Stomach (tissue), 9 donors: ENCODE measurements around the gene ATXN7L3. TPM values are rescaled to one million over a fixed set of nuclear protein-coding genes. Genes with fewer than 3 reads are reported as not detected.
A peak's percentile ranks its signal among the peaks of the same experiment; 100 is the strongest.

Experiments
- DNase-seq, 2 donors: peaks; one replicate each; pipeline versions ENCODE4 v3.0.0 to v3.0.0-alpha.2; 2013 to 2019
- H3K27ac ChIP-seq, 5 donors: fragments of 200-600 bp in 4 of 5; sonication (generic) in 4 of 5; one replicate each; pipeline ENCODE4 v1.5.1; 2013 to 2019; ENCODE audit warnings: mild to moderate bottlenecking in 1 of 5, moderate library complexity in 1 of 5
- H3K27me3 ChIP-seq, 3 donors: fragments of 200-600 bp; sonication (generic); one replicate each; pipeline ENCODE4 v1.5.1; 2017 to 2019; ENCODE audit warnings: mixed run types in 1 of 3
- H3K36me3 ChIP-seq, 4 donors: fragments of 200-600 bp; sonication (generic); 1 replicate in 3 of 4; 2 replicates in 1 of 4; pipeline ENCODE4 v1.5.1; 2016 to 2019
- H3K4me1 ChIP-seq, 4 donors: fragments of 200-600 bp; sonication (generic); one replicate each; pipeline ENCODE4 v1.5.1; 2016 to 2019
- H3K4me3 ChIP-seq, 4 donors: fragments of 200-600 bp; sonication (generic) in 3 of 4; one replicate each; pipeline ENCODE4 v1.5.1; 2016 to 2019; ENCODE audit warnings: mild to moderate bottlenecking in 1 of 4
- H3K9me3 ChIP-seq, 4 donors: fragments of 200-600 bp; sonication (generic); one replicate each; pipeline ENCODE4 v1.5.1; 2016 to 2019
- CTCF ChIP-seq, 7 experiments: fragments of 450-650 bp in 4 of 7; fragments of 200-600 bp in 3 of 7; sonication (generic) in 3 of 7; IDR thresholded peaks; one replicate each; pipeline ENCODE4 v1.5.1; 2016 to 2019; ENCODE audit warnings: antibody characterized with exemption in 7 of 7, control low read depth in 2 of 7, mild to moderate bottlenecking in 1 of 7
- EP300 ChIP-seq: sonication (generic); formaldehyde crosslinking; IDR thresholded peaks from one replicate; pipeline ENCODE4 v1.6.1; 2017; ENCODE audit warnings: antibody characterized with exemption
- POLR2A ChIP-seq, 4 donors: fragments of 450-650 bp; IDR thresholded peaks; one replicate each; pipeline ENCODE4 v1.6.1; 2016; ENCODE audit warnings: antibody characterized with exemption in 4 of 4, control low read depth in 2 of 4, mild to moderate bottlenecking in 1 of 4, moderate library complexity in 1 of 4
- POLR2AphosphoS5 ChIP-seq, 3 donors: sonication (generic); formaldehyde crosslinking; IDR thresholded peaks; one replicate each; pipeline ENCODE4 v1.6.1; 2016; ENCODE audit warnings: antibody characterized with exemption in 3 of 3
- WGBS, 5 donors: extraction: QIAGEN DNeasy Blood & Tissue Kit in 3 of 5; methylation state at CpG; one replicate each; pipeline versions ENCODE4 v1.1.5 to v1.1.7; 2013 to 2018; 5-methylcytosine and 5-hydroxymethylcytosine counted together
- intact Hi-C: fragments of 100-400 bp; cut with DNase I; formaldehyde crosslinking; loops from one replicate; pipeline ENCODE4 v1.15.1; 2023; ENCODE audit warnings: low total_unique reads
- polyA plus RNA-seq, 3 donors: library from polyadenylated mRNA; stranded (reverse); fragments of 200-250 nt; gene quantifications; one replicate each; pipeline ENCODE4 v1.2.3, GENCODE V29; 2013
- total RNA-seq, 5 donors: library from RNA; depleted of rRNA; stranded (reverse); fragments of >200 nt; gene quantifications; one replicate each; pipeline versions ENCODE4 v1.1.0 to v1.2.3, GENCODE V29; 2014 to 2016
- donor health status: healthy with polysubstance abuse.
- donor health status: Bipolar disorder and iron deficiency.
- donor health status: healthy.

Gene ATXN7L3
- total and polyA plus RNA-seq, 8 donors, result 11.1 to 57.4 (median 29.6) TPM

- TF ChIP-seq CTCF (IDR thresholded peaks at IDR 0.05) (no peak), EP300 (no peak), POLR2AphosphoS5 (IDR thresholded peaks at IDR 0.05) (no peak), POLR2A (IDR thresholded peaks at IDR 0.05) (no peak)
- no peak overlapping the region for H3K4me3 ChIP-seq
- intact Hi-C loops, result no loop called here
- H3K27ac ChIP-seq, result no peak overlapping the region
- H3K9me3 ChIP-seq, result no peaks in the 10 kb centered on the region
- no peaks in the 10 kb centered on the region for H3K36me3 ChIP-seq
- WGBS, 5 donors, result 51 to 68% (median 57%) methylated on average over 5 of the region's 5 CpGs
- no peaks in the 10 kb centered on the region for H3K27me3 ChIP-seq
- peak in 1 of 2 donors; percentile 22 for DNase-seq
- peaks cover 0 to 12% (median 3%) of the 10 kb centered on the region in 4 donors for H3K4me1 ChIP-seq
Measured at GRCh38 chr17:44236444-44236991, 36.8 kb upstream of the ATXN7L3 start.

GRCh38 chr17:44235583-44235936, 35.9 kb upstream of the ATXN7L3 start:
- H3K27ac ChIP-seq, result no peak overlapping the region
- TF ChIP-seq POLR2A (IDR thresholded peaks at IDR 0.05), result no peak
- H3K36me3 ChIP-seq, result no peaks in the 10 kb centered on the region

GRCh38 chr17:44233582-44233981, 33.9 kb upstream of the ATXN7L3 start:
- H3K36me3 ChIP-seq, result no peaks in the 10 kb centered on the region
- peaks cover 0 to 12% (median 3%) of the 10 kb centered on the region in 4 donors for H3K4me1 ChIP-seq
- intact Hi-C loops, result no loop called here
- no peaks in the 10 kb centered on the region for H3K9me3 ChIP-seq
- no peak overlapping the region for H3K4me3 ChIP-seq
- WGBS, 5 donors, result 74 to 83% (median 79%) methylated on average over 5 of the region's 5 CpGs
- no peak for TF ChIP-seq POLR2AphosphoS5 (IDR thresholded peaks at IDR 0.05)
- no peak for TF ChIP-seq EP300
- no peak for TF ChIP-seq POLR2A (IDR thresholded peaks at IDR 0.05)
- no peak for TF ChIP-seq CTCF (IDR thresholded peaks at IDR 0.05)
- no peak overlapping the region for H3K27ac ChIP-seq
- H3K27me3 ChIP-seq, result no peaks in the 10 kb centered on the region
- no peak for DNase-seq

More at GRCh38 chr17:44235583-44235936, 35.9 kb upstream of the ATXN7L3 start:
- peak in 1 of 2 donors; percentile 1 for DNase-seq
- no peak overlapping the region for H3K4me3 ChIP-seq
- H3K9me3 ChIP-seq, result no peaks in the 10 kb centered on the region
- 80 to 91% (median 85%) methylated on average over 5 of the region's 5 CpGs for WGBS, 5 donors
- no peaks in the 10 kb centered on the region for H3K27me3 ChIP-seq
- H3K4me1 ChIP-seq, result peaks cover 0 to 12% (median 3%) of the 10 kb centered on the region in 4 donors
- intact Hi-C loops, result no loop called here

GRCh38 chr17:44232061-44232460, 32.4 kb upstream of the ATXN7L3 start:
- WGBS, 5 donors, result 85 to 90% (median 85%) methylated on average over 7 of the region's 7 CpGs
- intact Hi-C loops, result no loop called here
- Histone ChIP-seq H3K36me3 (no peaks in the 10 kb centered on the region), H3K4me1 (peaks cover 0 to 12% (median 3%) of the 10 kb centered on the region in 4 donors), H3K9me3 (no peaks in the 10 kb centered on the region), H3K4me3 (no peak overlapping the region), H3K27ac (no peak overlapping the region), H3K27me3 (no peaks in the 10 kb centered on the region)
- no peak for TF ChIP-seq CTCF (IDR thresholded peaks at IDR 0.05)
- TF ChIP-seq POLR2AphosphoS5 (IDR thresholded peaks at IDR 0.05), result no peak
- TF ChIP-seq EP300, result no peak
- TF ChIP-seq POLR2A (IDR thresholded peaks at IDR 0.05), result no peak
- DNase-seq, result no peak

GRCh38 chr17:44230140-44230539, 30.5 kb upstream of the ATXN7L3 start:
- DNase-seq, result peak in 1 of 2 donors; percentile 17
- no peaks in the 10 kb centered on the region for H3K36me3 ChIP-seq

More at GRCh38 chr17:44230140-44230539, 30.5 kb upstream of the ATXN7L3 start:
- H3K4me3 ChIP-seq, result no peak overlapping the region
- H3K27me3 ChIP-seq, result no peaks in the 10 kb centered on the region
- H3K27ac ChIP-seq, result no peak overlapping the region
- no peak for TF ChIP-seq POLR2A (IDR thresholded peaks at IDR 0.05)
- no peak for TF ChIP-seq CTCF (IDR thresholded peaks at IDR 0.05)
- TF ChIP-seq POLR2AphosphoS5 (IDR thresholded peaks at IDR 0.05), result no peak
- no peak for TF ChIP-seq EP300
- no peaks in the 10 kb centered on the region for H3K9me3 ChIP-seq
- peaks cover 0 to 7% (median 2%) of the 10 kb centered on the region in 4 donors for H3K4me1 ChIP-seq
- WGBS, 5 donors, result 79 to 90% (median 84%) methylated on average over 9 of the region's 9 CpGs
- intact Hi-C loops, result no loop called here
